NT2/D1 (cell line): ENCODE results near the gene UNC45A.
A peak's percentile ranks its signal among the peaks of the same experiment; 100 is the strongest.

Experiments
- DNase-seq: peaks from one replicate; pipeline ENCODE4 v3.0.0-alpha.2; 2011; ENCODE audit warnings: low read depth, low spot score
- H3K27me3 ChIP-seq: 2 replicates; pipeline ENCODE4 v1.6.0; 2011; ENCODE audit warnings: mild to moderate bottlenecking; ENCODE audit not compliant: insufficient read length, insufficient read depth
- H3K36me3 ChIP-seq: 2 replicates; pipeline ENCODE4 v1.6.1; 2011; ENCODE audit warnings: mild to moderate bottlenecking, low read length, mixed read lengths; ENCODE audit not compliant: insufficient read depth, insufficient read length
- H3K4me1 ChIP-seq: 2 replicates; pipeline ENCODE4 v1.5.1; 2011; ENCODE audit not compliant: insufficient read depth, insufficient read length
- H3K4me3 ChIP-seq: 2 replicates; pipeline ENCODE4 v1.5.1; 2011; ENCODE audit warnings: low read depth; ENCODE audit not compliant: insufficient read length
- H3K9ac ChIP-seq: 2 replicates; pipeline ENCODE4 v1.6.0; 2011; ENCODE audit warnings: low read depth; ENCODE audit not compliant: insufficient read length
- H3K9me3 ChIP-seq: 2 replicates; pipeline ENCODE4 v1.5.1; 2011; ENCODE audit warnings: mild to moderate bottlenecking, low read length; ENCODE audit not compliant: insufficient read depth
- SUZ12 ChIP-seq: IDR thresholded peaks from 2 replicates; pipeline ENCODE4 v1.6.1; 2011; ENCODE audit not compliant: insufficient read length, insufficient read depth; ENCODE audit errors: extremely low read depth
- YY1 ChIP-seq: IDR thresholded peaks from 2 replicates; pipeline ENCODE4 v1.6.1; 2011; ENCODE audit not compliant: insufficient read length, insufficient read depth
- ZNF274 ChIP-seq: IDR thresholded peaks from 2 replicates; pipeline ENCODE4 v1.6.1; 2011; ENCODE audit warnings: mild to moderate bottlenecking, low read depth, low read length

Gene UNC45A

DNA sequence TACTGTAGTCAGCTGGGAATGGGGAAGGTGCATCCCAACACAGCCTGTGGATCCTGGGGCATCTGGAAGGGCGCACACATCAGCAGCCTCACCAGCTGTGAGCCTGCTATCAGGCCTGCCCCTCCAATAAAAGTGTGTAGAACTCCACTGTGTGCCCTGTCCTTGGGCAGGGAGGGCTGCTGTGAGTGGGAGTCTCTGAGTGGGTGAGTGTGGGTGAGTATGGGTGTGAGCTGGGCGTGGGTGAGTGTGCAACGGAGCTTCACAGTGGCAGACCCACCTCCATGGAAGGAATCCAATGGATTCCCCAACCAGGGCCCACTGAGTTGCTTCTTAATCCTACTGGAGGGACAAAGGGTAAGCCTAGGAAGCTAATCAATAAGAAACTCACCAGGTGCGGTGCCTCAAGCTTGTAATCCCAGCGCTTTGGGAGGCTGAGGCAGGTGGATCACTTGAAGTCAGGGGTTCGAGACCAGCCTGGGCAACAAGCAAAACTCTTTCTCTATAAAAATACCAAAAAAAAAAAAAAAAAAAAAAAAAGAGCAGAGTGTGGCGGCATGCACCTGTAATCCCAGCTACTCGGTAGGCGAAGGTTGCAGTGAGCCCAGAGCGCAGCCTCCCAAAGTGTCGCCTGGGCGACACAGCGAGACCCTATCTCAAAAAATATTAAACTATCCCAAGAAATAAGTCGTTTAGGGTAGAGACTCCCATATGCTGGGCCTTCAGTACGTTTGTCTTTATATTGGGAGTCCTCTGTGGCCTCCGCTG, 19.0 kb downstream of the UNC45A start:
- Histone ChIP-seq H3K4me3 (no peak overlapping the region), H3K4me1 (peaks cover 8% of the 10 kb centered on the region), H3K9me3 (no peaks in the 10 kb centered on the region), H3K36me3 (peaks cover 57% of the 10 kb centered on the region), H3K9ac (no peak overlapping the region), H3K27me3 (peaks cover 7% of the 10 kb centered on the region)
- TF ChIP-seq ZNF274 (no peak), SUZ12 (no peak), YY1 (no peak)
- DNase-seq = no peak

DNA sequence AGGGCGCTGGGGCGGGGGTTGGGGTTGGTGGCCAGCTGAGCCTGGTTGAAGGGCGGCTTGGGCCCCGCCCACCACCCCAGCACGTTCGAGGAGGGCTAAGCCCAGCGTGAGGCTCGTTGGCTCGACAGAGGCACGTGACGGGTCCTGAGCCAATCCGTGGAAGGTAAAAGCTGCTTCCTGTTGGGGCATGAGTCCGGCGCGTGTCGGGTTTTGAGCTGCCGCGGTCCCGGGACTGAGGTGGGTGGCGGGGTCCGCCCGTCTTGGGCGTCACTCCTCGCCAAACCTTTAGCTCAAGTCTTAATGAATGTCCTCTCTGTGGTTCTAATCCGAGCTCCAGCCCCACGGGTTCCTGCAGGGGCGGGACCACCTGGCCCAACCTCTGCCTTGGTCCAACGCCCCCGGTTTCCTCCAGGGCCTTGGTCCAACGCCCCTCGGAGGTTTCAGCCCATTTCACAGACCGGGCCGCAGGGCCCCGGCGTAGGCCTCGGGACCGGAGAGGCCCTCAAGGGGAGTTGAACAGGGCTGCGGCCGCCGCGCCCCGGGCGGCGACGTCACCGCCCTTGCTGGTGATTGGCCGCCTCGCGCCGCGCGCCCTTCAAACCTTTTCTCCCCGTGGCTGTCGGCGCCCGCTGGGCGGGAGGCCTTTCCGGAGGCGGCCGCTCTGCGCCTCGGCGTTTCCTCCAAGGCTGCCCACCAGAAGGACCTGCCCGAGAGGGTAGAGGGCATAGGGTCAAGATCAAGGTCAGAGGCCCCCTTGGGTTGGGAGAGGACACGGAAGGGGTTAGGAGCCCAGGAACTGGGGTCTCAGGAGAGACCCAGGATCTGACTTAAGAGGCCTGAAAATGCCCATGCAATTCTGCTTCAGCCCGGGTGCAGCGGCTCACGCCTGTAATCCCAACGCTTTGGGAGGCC, 19.9 kb downstream of the UNC45A start, which contains the start of gene RCCD1:
RCCD1 (plus strand) TSS at position 173 of the 912 bp plus-strand sequence. CDS start 1,851 bp downstream, outside the sequence.
- Histone ChIP-seq H3K9ac (peak within 1 kb of the TSS; percentile 89), H3K27me3 (peaks cover 7% of the 10 kb centered on the region), H3K4me1 (peaks cover 8% of the 10 kb centered on the region), H3K36me3 (peaks cover 53% of the 10 kb centered on the region), H3K9me3 (no peaks in the 10 kb centered on the region), H3K4me3 (peak within 1 kb of the TSS; percentile 75)
- no peak for TF ChIP-seq YY1
- DNase-seq = peak; percentile 91

DNA sequence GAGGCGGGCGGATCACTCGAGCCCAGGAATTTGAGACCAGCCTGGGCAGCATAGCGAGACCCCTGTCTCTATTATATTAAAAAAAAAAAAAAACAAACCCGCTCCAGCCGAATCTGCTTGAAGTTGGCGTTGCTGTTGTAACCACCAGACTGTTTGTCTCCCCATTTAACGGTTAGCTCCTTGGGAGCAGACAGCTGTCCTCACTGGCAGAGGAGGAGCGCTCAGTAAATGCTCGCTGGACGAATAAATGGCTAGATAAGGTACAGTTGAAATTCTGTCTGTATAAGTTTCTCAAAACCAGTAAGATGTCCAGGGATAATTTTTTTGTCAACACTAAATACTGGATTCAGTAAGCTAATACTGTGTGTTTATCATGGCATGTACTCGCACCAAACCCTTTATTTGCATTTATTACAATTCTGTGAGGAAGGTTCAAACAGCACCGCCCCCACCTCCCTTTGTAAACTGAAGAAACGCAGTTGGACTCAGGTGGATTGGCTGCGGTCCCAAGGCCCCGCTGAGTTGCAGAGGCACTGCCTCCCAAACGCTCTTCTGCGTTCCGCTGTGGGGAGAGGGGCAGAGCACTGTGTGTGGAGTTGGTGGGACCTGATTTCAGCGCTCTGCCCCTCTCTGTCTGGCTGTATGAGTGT, 20.7 kb downstream of the UNC45A start:
- H3K36me3 ChIP-seq = peaks cover 53% of the 10 kb centered on the region
- H3K4me3 ChIP-seq = peak overlapping the region; percentile 75
- peak overlapping the region; percentile 89 for H3K9ac ChIP-seq
- no peak for DNase-seq
- H3K9me3 ChIP-seq = no peaks in the 10 kb centered on the region
- H3K4me1 ChIP-seq = peaks cover 8% of the 10 kb centered on the region
- peaks cover 7% of the 10 kb centered on the region for H3K27me3 ChIP-seq
- TF ChIP-seq SUZ12 = no peak

DNA sequence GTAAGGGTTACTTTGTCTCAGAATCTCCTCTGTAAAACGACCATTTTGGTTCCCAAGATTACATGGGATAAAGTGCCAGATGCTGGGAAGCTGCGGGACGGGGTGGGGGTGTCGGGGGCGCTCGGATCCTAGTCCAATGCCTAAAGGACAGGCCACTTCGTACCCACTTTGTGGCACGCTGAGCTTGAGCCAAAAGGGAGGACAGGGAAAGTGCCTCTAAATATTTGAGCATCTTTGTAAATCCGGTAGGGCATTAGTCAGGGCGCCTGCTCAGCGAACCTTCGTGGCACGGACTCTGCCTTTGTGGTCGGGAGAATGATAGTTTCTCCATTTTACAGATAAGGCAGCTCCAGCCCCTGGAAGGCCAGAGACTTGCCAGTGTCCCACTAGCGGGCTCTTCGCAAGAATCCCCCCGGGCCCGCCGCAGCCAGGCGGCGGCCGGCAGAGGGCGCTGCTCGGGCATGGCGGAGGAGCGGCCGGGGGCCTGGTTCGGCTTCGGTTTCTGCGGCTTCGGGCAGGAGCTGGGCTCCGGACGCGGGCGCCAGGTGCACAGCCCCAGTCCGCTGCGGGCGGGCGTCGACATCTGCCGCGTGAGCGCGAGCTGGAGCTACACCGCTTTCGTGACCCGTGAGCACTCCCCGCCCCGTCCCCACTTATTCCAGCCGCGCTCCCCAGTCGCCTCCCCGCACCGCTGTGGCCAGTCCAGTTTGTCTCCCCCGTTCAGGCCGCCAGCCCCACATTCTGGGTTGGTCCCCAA, 21.4 kb downstream of the UNC45A start:
- H3K4me3 ChIP-seq = peak overlapping the region; percentile 75
- H3K27me3 ChIP-seq = peaks cover 7% of the 10 kb centered on the region
- H3K36me3 ChIP-seq = peaks cover 53% of the 10 kb centered on the region
- H3K4me1 ChIP-seq = peaks cover 8% of the 10 kb centered on the region
- TF ChIP-seq ZNF274 (no peak), YY1 (no peak), SUZ12 (no peak)
- peak overlapping the region; percentile 89 for H3K9ac ChIP-seq
- peak; percentile 79 for DNase-seq
- no peaks in the 10 kb centered on the region for H3K9me3 ChIP-seq

DNA sequence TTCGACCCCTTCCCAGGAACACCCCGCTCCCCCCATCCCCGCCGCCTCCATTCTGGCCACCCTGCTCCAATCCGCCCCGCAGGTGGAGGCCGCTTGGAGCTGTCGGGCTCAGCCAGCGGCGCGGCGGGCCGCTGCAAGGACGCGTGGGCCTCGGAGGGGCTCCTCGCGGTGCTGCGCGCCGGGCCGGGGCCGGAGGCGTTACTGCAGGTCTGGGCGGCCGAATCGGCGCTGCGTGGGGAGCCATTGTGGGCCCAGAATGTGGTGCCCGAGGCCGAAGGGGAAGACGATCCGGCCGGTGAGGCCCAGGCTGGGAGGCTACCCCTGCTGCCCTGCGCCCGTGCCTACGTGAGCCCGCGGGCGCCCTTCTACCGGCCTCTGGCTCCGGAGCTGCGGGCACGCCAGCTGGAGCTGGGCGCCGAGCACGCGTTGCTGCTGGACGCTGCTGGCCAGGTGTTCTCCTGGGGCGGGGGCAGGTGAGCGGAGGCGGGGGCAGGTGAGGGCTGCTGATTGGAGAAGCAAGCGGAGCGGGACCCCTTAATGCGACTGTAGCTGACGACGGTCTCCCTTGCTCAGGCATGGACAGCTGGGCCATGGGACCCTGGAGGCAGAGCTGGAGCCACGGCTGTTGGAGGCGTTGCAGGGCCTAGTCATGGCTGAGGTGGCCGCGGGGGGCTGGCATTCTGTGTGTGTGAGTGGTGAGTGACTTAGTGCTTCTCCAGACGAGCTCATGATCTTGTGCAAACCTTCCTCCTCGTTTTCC, 22.1 kb downstream of the UNC45A start:
- Histone ChIP-seq H3K9ac (peak overlapping the region; percentile 89), H3K9me3 (no peaks in the 10 kb centered on the region), H3K4me1 (peaks cover 8% of the 10 kb centered on the region), H3K36me3 (peaks cover 51% of the 10 kb centered on the region), H3K27me3 (peaks cover 7% of the 10 kb centered on the region), H3K4me3 (peak overlapping the region; percentile 75)
- DNase-seq = no peak
- TF ChIP-seq YY1 (no peak), SUZ12 (no peak), ZNF274 (no peak)

DNA sequence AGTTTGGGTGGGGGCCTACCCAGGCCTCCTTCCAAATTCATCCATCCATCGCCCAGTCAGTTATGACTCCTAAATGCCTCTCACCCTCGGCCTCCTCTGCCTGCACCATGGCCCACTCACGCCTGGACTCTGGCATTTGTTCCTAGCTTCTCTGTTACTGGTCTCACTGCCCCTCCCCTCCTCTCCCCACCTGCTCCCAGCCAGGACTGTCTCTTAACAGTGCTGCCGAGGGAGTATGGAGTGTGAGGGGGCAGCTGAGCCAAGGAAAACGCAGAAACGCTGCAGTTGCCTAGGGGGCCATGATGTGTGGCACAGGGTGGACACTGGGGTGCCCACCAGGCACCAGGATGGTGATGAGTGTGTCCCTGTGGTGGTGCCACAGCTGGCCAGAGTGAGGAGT, 22.7 kb downstream of the UNC45A start:
- TF ChIP-seq SUZ12 (no peak), ZNF274 (no peak)
- Histone ChIP-seq H3K9me3 (no peaks in the 10 kb centered on the region), H3K9ac (peak overlapping the region; percentile 89), H3K36me3 (peaks cover 51% of the 10 kb centered on the region), H3K4me1 (peaks cover 8% of the 10 kb centered on the region), H3K27me3 (peaks cover 7% of the 10 kb centered on the region), H3K4me3 (peak overlapping the region; percentile 75)
- DNase-seq = no peak
